Glomerular endothelial cell (primary cell): Measurements from ENCODE around the gene YJU2. TPM values are rescaled to one million over a fixed set of nuclear protein-coding genes. Genes with fewer than 3 reads are reported as not detected.

ENCODE experiments used
- total RNA-seq: library from RNA; depleted of rRNA; stranded (reverse); fragments of >200 nt; gene quantifications from 2 replicates; pipeline ENCODE4 v1.2.3, GENCODE V29; 2015

The YJU2 gene
- total RNA-seq, 1 donor from 2014 or later = 23.9 TPM

Other genes starting within 250 kb of the YJU2 start
- gene PIAS4, start 239.3 kb upstream of the YJU2 start, total RNA-seq = 31.6 and 34.7 TPM in 2 replicates
- 42.5 and 55.6 TPM in 2 replicates for gene ZBTB7A, start 180.2 kb upstream of the YJU2 start, total RNA-seq
- gene MAP2K2, start 123.0 kb upstream of the YJU2 start, total RNA-seq = 139 and 150 TPM in 2 replicates
- not detected in 2 replicates for gene CREB3L3, start 93.4 kb upstream of the YJU2 start, total RNA-seq
- 29.1 and 41.8 TPM in 2 replicates for gene SIRT6, start 64.5 kb upstream of the YJU2 start, total RNA-seq
- gene ANKRD24, start 64.4 kb upstream of the YJU2 start, total RNA-seq = 0.05 and 2.1 TPM in 2 replicates
- gene EBI3, start 17.6 kb upstream of the YJU2 start, total RNA-seq = 9.0 and 14.2 TPM in 2 replicates
- gene SHD, start 32.2 kb downstream of the YJU2 start, total RNA-seq = not detected in 2 replicates
- 0.18 TPM in 1 of 2 replicates, not detected in the other for gene TMIGD2, start 55.3 kb downstream of the YJU2 start, total RNA-seq
- 20.9 and 38.3 TPM in 2 replicates for gene FSD1, start 57.5 kb downstream of the YJU2 start, total RNA-seq
- 28.8 and 29.3 TPM in 2 replicates for gene STAP2, start 91.7 kb downstream of the YJU2 start, total RNA-seq
- gene MPND, start 96.5 kb downstream of the YJU2 start, total RNA-seq = 4.5 and 8.9 TPM in 2 replicates
- gene SH3GL1, start 153.5 kb downstream of the YJU2 start, total RNA-seq = 122 and 143 TPM in 2 replicates
- 8.0 and 12.5 TPM in 2 replicates for gene CHAF1A, start 155.6 kb downstream of the YJU2 start, total RNA-seq
- gene UBXN6, start 210.7 kb downstream of the YJU2 start, total RNA-seq = 63.4 and 91.1 TPM in 2 replicates
- gene HDGFL2, start 225.2 kb downstream of the YJU2 start, total RNA-seq = 90.9 and 96.7 TPM in 2 replicates